HG03457 (cell line): Measurements from ENCODE around the gene ZC2HC1B.
A peak's percentile ranks its signal among the peaks of the same experiment; 100 is the strongest.

Experiments used
- ATAC-seq: cut with Tn5 transposase; IDR thresholded peaks from one replicate; pipeline ENCODE4 v1.9.1; 2021; ENCODE audit warnings: moderate number of reproducible peaks; ENCODE audit not compliant: unreplicated experiment

The ZC2HC1B gene

DNA sequence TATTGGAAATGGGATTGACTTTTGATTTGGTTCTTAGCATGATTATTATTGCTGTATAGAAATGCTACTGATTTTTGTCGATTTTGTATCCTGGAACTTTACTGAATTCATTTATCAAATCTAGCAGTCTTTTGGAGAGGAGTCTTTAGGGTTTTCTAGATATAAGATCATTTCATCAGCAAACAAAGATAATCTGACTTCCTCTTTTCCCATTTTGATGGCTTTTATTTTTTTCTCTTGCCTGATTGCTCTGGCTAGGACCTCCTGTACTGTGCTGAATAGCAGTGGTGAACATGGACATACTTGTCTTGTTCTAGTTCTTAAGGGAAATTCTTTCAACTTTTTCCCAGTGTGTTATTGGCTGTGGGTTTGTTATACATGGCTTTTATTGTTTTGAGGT lies 64.6 kb downstream of the ZC2HC1B start:
- no peak for ATAC-seq

DNA sequence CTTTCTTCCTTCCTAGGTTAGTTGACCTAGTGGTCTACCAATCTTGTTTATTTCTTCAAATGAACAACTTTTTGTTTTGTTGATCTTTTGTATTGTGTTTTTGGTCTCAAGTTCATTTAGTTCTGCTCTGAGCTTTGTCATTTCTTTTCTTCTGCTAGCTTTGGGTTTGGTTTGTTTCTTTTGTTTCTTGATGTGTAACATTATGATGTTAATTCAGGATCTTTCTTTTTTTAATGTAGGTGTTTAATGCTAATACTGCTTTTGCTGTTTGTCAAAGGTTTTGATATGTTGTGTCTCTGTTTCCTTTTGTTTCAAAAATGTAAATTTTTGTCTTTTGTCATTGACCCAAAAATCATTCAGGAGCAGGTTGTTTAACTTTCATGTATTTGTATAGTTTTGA lies 65.7 kb downstream of the ZC2HC1B start:
- ATAC-seq: no peak

- ATAC-seq: no peak
Measured at GRCh38 chr6:143934331-143934730, 70.1 kb downstream of the ZC2HC1B start.

- ATAC-seq: no peak
Measured at GRCh38 chr6:143934867-143935266, 70.6 kb downstream of the ZC2HC1B start.

- ATAC-seq: no peak
Measured at GRCh38 chr6:143936347-143936746, 72.1 kb downstream of the ZC2HC1B start.

- ATAC-seq: no peak
Measured at GRCh38 chr6:143936778-143937667, 72.7 kb downstream of the ZC2HC1B start.

DNA sequence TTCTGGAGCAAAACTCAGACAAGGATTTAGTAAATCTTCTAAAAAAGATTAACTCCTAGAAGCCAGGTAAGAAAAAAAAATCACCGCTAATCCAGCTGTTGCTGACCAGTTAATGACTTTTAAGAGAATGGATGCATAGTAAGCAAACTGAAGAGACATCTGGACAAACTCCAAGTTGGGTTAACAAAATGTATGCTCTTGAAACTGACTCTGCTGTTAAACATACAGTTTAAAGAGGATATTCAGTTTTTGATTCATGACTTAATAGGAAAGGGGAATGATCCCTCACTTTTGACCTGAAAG lies 73.3 kb downstream of the ZC2HC1B start:
- ATAC-seq: no peak

- no peak for ATAC-seq
Measured at GRCh38 chr6:143939364-143939763, 75.1 kb downstream of the ZC2HC1B start.

DNA sequence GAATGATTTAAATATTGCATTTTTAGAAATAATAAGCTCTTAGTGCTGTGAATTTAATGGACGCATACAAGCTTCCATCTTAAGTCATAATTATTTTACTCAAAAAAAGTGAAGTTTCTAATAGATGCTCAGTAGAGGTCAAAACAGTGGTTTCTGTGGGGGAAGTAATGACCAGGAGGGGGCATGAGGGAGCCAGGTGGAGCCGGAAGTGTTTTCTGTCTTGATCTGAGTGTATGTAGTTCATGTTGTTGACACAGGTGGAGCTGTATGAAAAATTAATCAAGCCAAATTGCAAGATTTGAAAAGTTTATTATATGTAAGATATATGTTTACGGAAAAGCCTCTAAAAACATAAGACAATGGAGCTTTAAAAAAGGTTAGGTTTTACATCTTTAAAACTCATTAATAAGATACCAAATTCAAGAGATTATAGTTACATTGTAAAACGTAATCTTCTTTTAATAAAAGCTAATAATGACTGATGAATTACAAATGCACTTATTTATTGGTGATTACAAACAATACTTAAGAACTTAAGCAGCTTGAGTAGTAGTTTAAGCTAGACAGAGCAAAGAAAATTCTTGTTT lies 75.8 kb downstream of the ZC2HC1B start:
- peak; percentile 86 for ATAC-seq

DNA sequence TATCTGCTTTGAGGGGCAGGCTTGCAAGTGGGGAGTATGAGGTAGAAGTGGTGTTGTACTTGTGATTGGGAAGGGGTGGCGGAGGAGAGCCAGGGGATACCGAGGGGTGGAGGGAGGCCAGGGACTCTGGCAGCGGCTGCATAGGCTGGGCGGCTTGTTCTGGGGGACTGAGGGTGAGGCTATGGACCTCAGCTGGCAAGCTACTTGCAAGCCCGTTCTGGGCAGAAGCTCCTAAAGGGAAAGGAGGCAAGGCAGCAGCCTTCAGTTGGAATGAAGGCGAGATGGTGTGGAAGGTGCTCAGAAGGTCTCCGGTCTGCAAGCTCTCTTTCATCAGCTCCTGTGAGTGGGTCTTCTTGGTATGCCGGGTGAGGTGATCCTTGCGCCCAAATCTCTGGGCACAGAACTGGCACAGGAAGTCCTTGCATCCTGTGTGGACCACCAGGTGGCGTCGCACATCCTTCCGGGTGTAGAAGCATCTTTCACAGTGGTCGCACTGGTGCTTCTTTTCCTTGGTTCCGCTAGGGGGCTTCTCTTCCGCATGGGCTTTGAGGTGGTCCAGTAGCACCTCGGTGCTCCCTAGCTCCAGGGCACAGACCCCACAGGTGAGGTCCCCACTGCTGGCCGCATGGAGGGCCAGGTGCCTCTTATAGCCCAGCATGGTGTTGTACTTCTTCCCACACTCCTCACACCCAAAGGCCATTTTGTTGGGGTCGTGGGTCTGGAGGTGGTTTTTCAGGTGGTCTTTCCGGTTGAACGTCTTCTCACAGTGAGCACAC lies 77.8 kb downstream of the ZC2HC1B start:
- ATAC-seq: no peak

DNA sequence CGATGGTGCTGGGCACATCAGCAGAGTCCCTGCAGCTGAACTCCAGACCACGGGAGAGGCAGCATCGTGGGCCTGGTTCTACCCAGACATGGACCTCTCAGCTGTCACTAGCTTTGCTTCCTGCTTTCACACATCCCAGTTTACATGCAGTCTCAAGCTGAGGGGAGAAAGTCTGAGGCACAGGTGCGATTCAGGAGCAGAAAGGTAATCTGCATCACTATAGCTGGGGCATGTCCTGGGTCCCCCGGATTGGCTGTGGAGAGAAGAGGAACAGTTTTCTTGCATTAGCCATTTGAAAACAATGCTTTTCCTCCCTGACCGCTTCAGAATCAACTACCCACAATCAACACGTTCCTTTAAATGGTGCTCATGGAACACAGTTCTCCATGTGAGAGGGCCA lies 83.9 kb downstream of the ZC2HC1B start:
- no peak for ATAC-seq

DNA sequence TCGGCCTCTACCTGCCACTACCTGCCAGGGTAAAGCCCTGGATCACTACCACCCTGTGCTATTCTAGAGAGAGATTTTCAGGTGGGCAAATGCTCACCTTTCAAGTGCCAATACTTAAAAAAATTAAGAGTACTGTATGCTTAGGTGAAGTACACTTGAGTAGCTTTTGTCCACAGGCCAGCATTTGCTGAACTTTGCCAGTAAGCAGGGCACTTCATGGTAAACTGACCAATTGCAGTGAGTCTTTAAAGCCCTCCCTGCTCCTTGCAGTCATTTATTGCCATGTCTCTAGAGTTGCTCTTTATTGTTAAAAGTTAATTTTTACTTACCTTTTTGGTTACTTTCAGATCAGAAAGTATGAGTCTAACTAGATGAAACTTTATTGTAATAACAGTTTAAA lies 85.3 kb downstream of the ZC2HC1B start:
- ATAC-seq: no peak

GRCh38 chr6:143949962-143950361 lies 85.7 kb downstream of the ZC2HC1B start:
- no peak for ATAC-seq

GRCh38 chr6:143950875-143951274 lies 86.6 kb downstream of the ZC2HC1B start:
- ATAC-seq: no peak

DNA sequence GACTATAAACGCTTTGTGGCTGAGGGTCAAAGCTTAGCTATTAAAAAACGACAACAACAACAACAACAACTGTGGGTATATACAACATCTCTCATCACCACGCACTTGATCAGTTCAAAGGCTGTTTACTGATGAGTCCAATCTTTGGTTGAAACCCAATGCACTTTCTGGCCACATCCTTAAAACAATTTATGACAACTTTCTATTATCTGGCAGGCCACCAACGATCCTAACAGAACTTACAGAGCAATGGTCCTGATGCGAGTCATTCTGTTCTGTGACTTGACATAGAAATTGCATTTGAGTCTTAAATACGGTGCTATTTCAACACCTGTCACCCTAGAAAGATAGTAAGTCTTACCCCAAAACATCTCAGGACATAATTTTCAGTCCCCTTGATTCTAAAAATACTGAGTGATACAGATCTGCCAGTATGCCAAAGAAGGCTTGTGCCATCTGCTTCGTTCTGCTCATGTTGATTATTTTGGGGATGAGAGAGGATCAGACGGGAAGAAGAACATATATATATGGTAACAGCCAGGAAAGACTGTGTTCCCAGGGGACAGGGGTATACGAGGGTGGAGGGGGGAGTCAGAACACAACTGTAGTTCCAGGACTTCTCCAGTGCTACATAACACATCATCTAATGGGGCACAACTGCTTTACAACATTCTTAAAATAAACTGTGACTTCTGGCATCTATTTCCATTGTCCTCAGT lies 87.9 kb downstream of the ZC2HC1B start:
- no peak for ATAC-seq

GRCh38 chr6:143952947-143953701 lies 88.8 kb downstream of the ZC2HC1B start:
- no peak for ATAC-seq

DNA sequence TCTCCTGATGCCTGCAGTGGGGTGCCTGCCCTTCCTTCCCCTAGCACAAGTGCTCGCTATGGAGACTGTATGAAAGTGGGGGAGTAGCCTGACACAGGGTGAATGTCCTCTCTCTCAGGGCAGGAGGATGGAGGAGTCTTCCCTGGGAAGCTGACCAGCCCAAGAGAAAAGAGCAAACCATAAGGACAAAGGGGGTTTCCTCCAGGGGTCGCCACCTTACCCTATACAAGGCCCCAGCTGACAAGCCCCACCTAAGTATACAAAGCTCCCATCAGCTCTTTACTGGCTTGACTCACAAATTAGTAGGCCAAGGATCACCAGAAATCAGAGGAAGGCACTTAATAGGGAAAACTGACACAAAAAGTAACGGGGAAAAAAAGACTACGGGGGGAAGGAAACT lies 89.6 kb downstream of the ZC2HC1B start:
- ATAC-seq: no peak

DNA sequence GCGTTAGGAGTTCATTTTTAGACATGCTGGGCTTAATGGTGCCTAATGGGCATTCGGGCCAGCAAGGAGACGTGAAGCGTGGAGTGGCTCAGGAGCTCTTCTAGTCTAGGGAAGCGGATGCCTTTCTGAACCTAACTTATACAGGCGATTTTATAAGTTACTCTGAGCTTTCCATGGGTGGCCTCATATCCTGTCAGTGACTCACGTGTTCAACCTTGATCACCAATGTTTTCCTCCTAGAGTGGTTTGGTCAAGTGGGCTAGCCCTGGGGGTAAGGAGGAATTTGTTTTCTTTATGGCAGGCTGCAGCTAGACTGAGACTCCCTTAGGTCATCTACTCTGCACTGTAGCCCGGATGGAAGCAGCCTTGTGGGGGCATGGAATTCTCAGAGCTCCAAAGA lies 91.7 kb downstream of the ZC2HC1B start:
- ATAC-seq: no peak

- no peak for ATAC-seq
Measured at GRCh38 chr6:143957679-143958274, 93.5 kb downstream of the ZC2HC1B start.

GRCh38 chr6:143958839-143959399 lies 94.6 kb downstream of the ZC2HC1B start:
- no peak for ATAC-seq
